CD4-positive, alpha-beta T cell treated with Interleukin-4 for 1 hour (primary cell): ENCODE data around the gene STAB1.

Experiments
- DNase-seq, 2 donors: peaks; one replicate each; pipeline ENCODE4 v3.0.0-alpha.2; 2020 to 2022

STAB1 gene

GRCh38 chr3:52494886-52495495 is at the start of gene STAB1:
Gene STAB1 (plus strand): TSS chr3:52495338. CDS start chr3:52495414, 76 bp downstream.
- DNase-seq: no peak

GRCh38 chr3:52446042-52446441 is 49.1 kb upstream of the STAB1 start:
- DNase-seq: no peak

- DNase-seq: peak; percentile 75 to 81
These were observed 48.3 kb upstream of the STAB1 start for GRCh38 chr3:52446631-52447511.

- DNase-seq: no peak
These were observed 47.4 kb upstream of the STAB1 start for GRCh38 chr3:52447512-52448355.

GRCh38 chr3:52450489-52451236 is 44.5 kb upstream of the STAB1 start:
- DNase-seq: no peak

GRCh38 chr3:52451237-52452083 is 43.7 kb upstream of the STAB1 start:
- DNase-seq: no peak

- DNase-seq: no peak
These were observed 43.0 kb upstream of the STAB1 start for GRCh38 chr3:52452126-52452525.

GRCh38 chr3:52452570-52453221 is 42.4 kb upstream of the STAB1 start:
- no peak for DNase-seq

- DNase-seq: no peak
These were observed 41.5 kb upstream of the STAB1 start, which contains the start of gene TNNC1 for GRCh38 chr3:52453496-52454249. Gene TNNC1 (minus strand): TSS chr3:52454041. CDS start chr3:52454015, 26 bp downstream.

- DNase-seq: no peak
These were observed 40.7 kb upstream of the STAB1 start for GRCh38 chr3:52454250-52454937.

- no peak for DNase-seq
These were observed 40.2 kb upstream of the STAB1 start for GRCh38 chr3:52454938-52455282.

- peak; percentile 93 to 97 for DNase-seq
These were observed 39.6 kb upstream of the STAB1 start, which contains the start of gene NISCH for GRCh38 chr3:52455283-52456168. Gene NISCH (plus strand): TSS chr3:52455604. CDS start chr3:52455642, 38 bp downstream.

- DNase-seq: no peak
These were observed 38.9 kb upstream of the STAB1 start for GRCh38 chr3:52456169-52456799.

- DNase-seq: no peak
These were observed 38.3 kb upstream of the STAB1 start for GRCh38 chr3:52456800-52457183.

- no peak for DNase-seq
These were observed 36.9 kb upstream of the STAB1 start for GRCh38 chr3:52458031-52458760.

GRCh38 chr3:52458770-52459545 is 36.2 kb upstream of the STAB1 start:
- no peak for DNase-seq
